ENCODE measurements around the gene CCND2. TPM values are rescaled to one million over a fixed set of nuclear protein-coding genes. Genes with fewer than 3 reads are reported as not detected.

Gene CCND2
- total and polyA plus RNA-seq, 2 of the 4 experiments (the other 2 are of a cell fraction): 1.1 to 2.3 TPM

DNA sequence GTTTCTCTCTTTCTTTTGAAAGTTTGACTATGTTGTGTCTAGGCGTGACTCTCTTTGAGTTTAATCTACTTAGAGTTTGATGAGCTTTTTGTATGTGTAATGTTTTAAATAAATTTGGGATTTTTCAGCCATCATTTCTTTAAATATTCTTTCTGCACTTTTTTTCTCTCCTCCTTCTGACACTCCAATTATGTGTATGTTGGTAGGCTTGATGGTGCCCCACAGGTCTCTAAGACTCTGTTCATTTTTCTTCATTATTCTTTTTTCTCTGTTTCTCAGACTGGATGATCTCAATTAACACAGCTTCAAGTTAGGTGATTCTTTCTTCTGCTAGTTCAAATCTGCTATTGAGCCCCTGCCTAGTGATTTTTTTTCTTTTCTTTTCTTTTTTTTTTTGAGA is 14.5 kb upstream of the CCND2 start:
- DNase-seq: no peak
- TF ChIP-seq MAFK (IDR thresholded peaks at IDR 0.05; ENCODE audit: low read depth, low read length) (no peak), USF2 (IDR thresholded peaks at IDR 0.05; ENCODE audit: low read depth, low read length) (no peak), RCOR1 (IDR thresholded peaks at IDR 0.05; ENCODE audit: insufficient replicate concordance, low read length) (no peak), NFE2L2 (IDR thresholded peaks at IDR 0.05; ENCODE audit: low read depth, low read length) (no peak), FOS (IDR thresholded peaks at IDR 0.05; ENCODE audit: low read depth, low read length) (no peak), MXI1 (IDR thresholded peaks at IDR 0.05; ENCODE audit: borderline replicate concordance, low read depth, low read length) (no peak), MAZ (IDR thresholded peaks at IDR 0.05; ENCODE audit: borderline replicate concordance, low read depth, low read length) (no peak), SMC3 (IDR thresholded peaks at IDR 0.05; ENCODE audit: low read depth, low read length) (no peak), CEBPB (IDR thresholded peaks at IDR 0.05; ENCODE audit: low read depth, low read length) (no peak), RAD21 (IDR thresholded peaks at IDR 0.05; ENCODE audit: low read length) (no peak), POLR2A (IDR thresholded peaks at IDR 0.05; ENCODE audit: low read depth, low read length) (no peak), RFX5 (IDR thresholded peaks at IDR 0.05; ENCODE audit: low read depth, low read length) (no peak), BHLHE40 (IDR thresholded peaks at IDR 0.05; ENCODE audit: low read depth, low read length) (no peak), CHD1 (IDR thresholded peaks at IDR 0.05; ENCODE audit: low read depth, low read length) (no peak)
- TF ChIP-seq, protein P1, sequence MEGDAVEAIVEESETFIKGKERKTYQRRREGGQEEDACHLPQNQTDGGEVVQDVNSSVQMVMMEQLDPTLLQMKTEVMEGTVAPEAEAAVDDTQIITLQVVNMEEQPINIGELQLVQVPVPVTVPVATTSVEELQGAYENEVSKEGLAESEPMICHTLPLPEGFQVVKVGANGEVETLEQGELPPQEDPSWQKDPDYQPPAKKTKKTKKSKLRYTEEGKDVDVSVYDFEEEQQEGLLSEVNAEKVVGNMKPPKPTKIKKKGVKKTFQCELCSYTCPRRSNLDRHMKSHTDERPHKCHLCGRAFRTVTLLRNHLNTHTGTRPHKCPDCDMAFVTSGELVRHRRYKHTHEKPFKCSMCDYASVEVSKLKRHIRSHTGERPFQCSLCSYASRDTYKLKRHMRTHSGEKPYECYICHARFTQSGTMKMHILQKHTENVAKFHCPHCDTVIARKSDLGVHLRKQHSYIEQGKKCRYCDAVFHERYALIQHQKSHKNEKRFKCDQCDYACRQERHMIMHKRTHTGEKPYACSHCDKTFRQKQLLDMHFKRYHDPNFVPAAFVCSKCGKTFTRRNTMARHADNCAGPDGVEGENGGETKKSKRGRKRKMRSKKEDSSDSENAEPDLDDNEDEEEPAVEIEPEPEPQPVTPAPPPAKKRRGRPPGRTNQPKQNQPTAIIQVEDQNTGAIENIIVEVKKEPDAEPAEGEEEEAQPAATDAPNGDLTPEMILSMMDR (conservative IDR thresholded peaks at IDR 0.05; ENCODE audit: low read depth, low read length): no peak
- Histone ChIP-seq H3K23ac (ENCODE audit: low read depth, low read length) (no peak overlapping the region), H3K56ac (ENCODE audit: extremely low read depth, insufficient read depth, low read length) (no peak overlapping the region), H3K14ac (replicated peaks; ENCODE audit: low read depth, low read length) (no peak overlapping the region), H3K9me3 (ENCODE audit: control insufficient read depth, insufficient read depth, low read length) (no peaks in the 10 kb centered on the region), H3K79me1 (ENCODE audit: low read depth in 1 of 2, low read length in 2 of 2) (no peaks in the 10 kb centered on the region), H4K8ac (ENCODE audit: low read depth in 2 of 2, low read length in 2 of 2) (no peak overlapping the region), H3K9ac (ENCODE audit: low read depth, low read length) (no peak overlapping the region), H3K9me1 (ENCODE audit: insufficient read depth, low read length) (no peaks in the 10 kb centered on the region), H2AFZ (replicated peaks; ENCODE audit: low read length, poor library complexity) (no peak overlapping the region), H3K18ac (ENCODE audit: low read depth, low read length) (no peak overlapping the region), H3K27ac (ENCODE audit: insufficient read depth, low read length) (no peak overlapping the region), H3K4me3 (ENCODE audit: insufficient read depth, low read depth, low read length) (no peak overlapping the region), H4K20me1 (ENCODE audit: insufficient read depth, low read length) (no peaks in the 10 kb centered on the region), H2AK5ac (ENCODE audit: low read depth, low read length) (no peak overlapping the region), H4K91ac (ENCODE audit: insufficient read depth, low read depth, low read length) (no peak overlapping the region), H3K27me3 (ENCODE audit: control insufficient read depth, insufficient read depth, low read length) (peaks cover 13% of the 10 kb centered on the region), H2BK120ac (ENCODE audit: low read depth, low read length) (no peak overlapping the region), H3K4ac (ENCODE audit: low read depth, low read length) (no peak overlapping the region), H3K4me2 (ENCODE audit: low read depth, low read length) (no peak overlapping the region), H2BK5ac (ENCODE audit: low read depth, low read length, poor library complexity, severe bottlenecking) (no peak overlapping the region), H4K5ac (ENCODE audit: low read depth, low read length) (no peak overlapping the region), H2BK20ac (ENCODE audit: low read depth, low read length) (no peak overlapping the region), H2AK9ac (replicated peaks; ENCODE audit: low read depth, low read length, poor library complexity) (no peak overlapping the region), H3K36me3 (ENCODE audit: control insufficient read depth, insufficient read depth, low read length) (no peaks in the 10 kb centered on the region), H2BK15ac (ENCODE audit: low read depth, low read length) (no peak overlapping the region), H3K4me1 (ENCODE audit: control insufficient read depth, insufficient read depth, low read length) (no peaks in the 10 kb centered on the region)
- CTCF ChIA-PET: no interaction called here
- dilution Hi-C loops (cut with HindIII; ENCODE audit: low sequenced_read_pairs, unreplicated experiment) (no loop called here), intact Hi-C loops (cut with micrococcal nuclease) (no loop called here), in situ Hi-C loops (cut with MboI; ENCODE audit: low sequenced_read_pairs) (no loop called here)
- BruUV-seq (replicated peaks): no TSS peak
- no CpG with 5 or more reads among the region's 1 CpG for WGBS, 2 experiments (ENCODE audit: extremely low coverage in 2 of 2, insufficient read length in 1 of 2)
- ATAC-seq (ENCODE audit: low read depth): no peak
- POLR2A ChIA-PET (ENCODE audit: unreplicated experiment): no interaction called here

Measured in IMR-90 (cell line).